ENCODE results near the gene SLC8B1.
A peak's percentile ranks its signal among the peaks of the same experiment; 100 is the strongest.
"Not testable (repeated sequence)": the region's sequence is repeated elsewhere in the genome, so short reads cannot be mapped to it uniquely, and the experiment has no call there.

SLC8B1 gene

GRCh38 chr12:113354192-113354591 is 19.3 kb upstream of the SLC8B1 start:
- not testable (repeated sequence) for DNase-seq

GRCh38 chr12:113351089-113351488 is 16.2 kb upstream of the SLC8B1 start:
- no peak for DNase-seq

GRCh38 chr12:113348849-113349536 is 14.1 kb upstream of the SLC8B1 start:
- no peak for DNase-seq

- no peak for DNase-seq
These were observed 13.0 kb upstream of the SLC8B1 start for GRCh38 chr12:113347892-113348291.

- no peak for DNase-seq
These were observed 12.2 kb upstream of the SLC8B1 start for GRCh38 chr12:113347107-113347506.

- DNase-seq: no peak
These were observed 11.4 kb upstream of the SLC8B1 start for GRCh38 chr12:113346353-113346752.

- DNase-seq: no peak
These were observed 10.4 kb upstream of the SLC8B1 start for GRCh38 chr12:113345318-113345717.

GRCh38 chr12:113341535-113341934 is 6.6 kb upstream of the SLC8B1 start:
- no peak for DNase-seq

- DNase-seq: no peak
These were observed 5.2 kb upstream of the SLC8B1 start for GRCh38 chr12:113340061-113340460.

GRCh38 chr12:113339540-113339939 is 4.6 kb upstream of the SLC8B1 start:
- DNase-seq: no peak

- peak; percentile 27 to 39 for DNase-seq
These were observed 778 bp downstream of the SLC8B1 start for GRCh38 chr12:113333877-113334785.

- DNase-seq: no peak
These were observed 1.5 kb downstream of the SLC8B1 start for GRCh38 chr12:113333418-113333750.

- DNase-seq: no peak
These were observed 2.1 kb downstream of the SLC8B1 start for GRCh38 chr12:113332688-113333417.

- no peak for DNase-seq
These were observed 4.4 kb downstream of the SLC8B1 start for GRCh38 chr12:113330505-113330904.

GRCh38 chr12:113329791-113330417 is 5.0 kb downstream of the SLC8B1 start:
- no peak for DNase-seq

- DNase-seq: no peak
These were observed 5.7 kb downstream of the SLC8B1 start for GRCh38 chr12:113329022-113329790.

- DNase-seq: no peak
These were observed 6.5 kb downstream of the SLC8B1 start for GRCh38 chr12:113328368-113328889.

- no peak for DNase-seq
These were observed 8.0 kb downstream of the SLC8B1 start for GRCh38 chr12:113326775-113327395.

GRCh38 chr12:113325916-113326315 is 9.0 kb downstream of the SLC8B1 start:
- DNase-seq: no peak

GRCh38 chr12:113322343-113322742 is 12.6 kb downstream of the SLC8B1 start:
- no peak for DNase-seq

GRCh38 chr12:113320401-113320800 is 14.5 kb downstream of the SLC8B1 start:
- DNase-seq: no peak
